ENCODE data around the gene ADCY5.

Gene ADCY5

GRCh38 chr3:123404391-123404790 is 44.5 kb downstream of the ADCY5 start:
- no peak for DNase-seq

- no peak for DNase-seq
These were observed 46.9 kb downstream of the ADCY5 start for GRCh38 chr3:123401836-123402530.

GRCh38 chr3:123400169-123400568 is 48.7 kb downstream of the ADCY5 start:
- no peak for DNase-seq

GRCh38 chr3:123399653-123400052 is 49.2 kb downstream of the ADCY5 start:
- no peak for DNase-seq

- no peak for DNase-seq
These were observed 50.7 kb downstream of the ADCY5 start for GRCh38 chr3:123397921-123398785.

GRCh38 chr3:123397050-123397590 is 51.8 kb downstream of the ADCY5 start:
- DNase-seq: no peak

GRCh38 chr3:123396171-123397049 is 52.5 kb downstream of the ADCY5 start:
- DNase-seq: no peak

- DNase-seq: no peak
These were observed 53.7 kb downstream of the ADCY5 start for GRCh38 chr3:123395235-123395634.

- DNase-seq: no peak
These were observed 54.4 kb downstream of the ADCY5 start for GRCh38 chr3:123394391-123395020.

- DNase-seq: peak; percentile 28 to 44
These were observed 55.8 kb downstream of the ADCY5 start for GRCh38 chr3:123392871-123393620.

- DNase-seq: no peak
These were observed 56.5 kb downstream of the ADCY5 start for GRCh38 chr3:123392368-123392767.

- peak; percentile 71 to 83 for DNase-seq
These were observed 57.9 kb downstream of the ADCY5 start for GRCh38 chr3:123390865-123391600.

GRCh38 chr3:123389628-123389918 is 59.3 kb downstream of the ADCY5 start:
- DNase-seq: no peak

GRCh38 chr3:123388811-123389627 is 59.9 kb downstream of the ADCY5 start:
- no peak for DNase-seq

- no peak for DNase-seq
These were observed 60.8 kb downstream of the ADCY5 start for GRCh38 chr3:123388042-123388441.

GRCh38 chr3:123387532-123387931 is 61.4 kb downstream of the ADCY5 start:
- no peak for DNase-seq

GRCh38 chr3:123386477-123387040 is 62.3 kb downstream of the ADCY5 start:
- no peak for DNase-seq

GRCh38 chr3:123385981-123386380 is 62.9 kb downstream of the ADCY5 start:
- DNase-seq: no peak

- DNase-seq: no peak
These were observed 63.4 kb downstream of the ADCY5 start for GRCh38 chr3:123385499-123385898.

- DNase-seq: no peak
These were observed 63.9 kb downstream of the ADCY5 start for GRCh38 chr3:123385001-123385401.

Data from SHP77 (cell line).